NB4 (cell line): ENCODE data around the gene ADORA1.

Source experiments
- CTCF ChIP-seq: IDR thresholded peaks from one replicate; pipeline ENCODE4 v1.5.1; 2012; ENCODE audit warnings: low read depth, low read length
- POLR2A ChIP-seq: IDR thresholded peaks from 2 replicates; pipeline ENCODE4 v1.6.1; 2011; ENCODE audit warnings: mild to moderate bottlenecking; ENCODE audit not compliant: insufficient read length; ENCODE audit errors: extremely low read depth
- TF ChIP-seq, protein P1 (sequence below): IDR thresholded peaks from 2 replicates; pipeline ENCODE4 v1.6.1; 2011; ENCODE audit warnings: low read depth, low read length

DNA sequence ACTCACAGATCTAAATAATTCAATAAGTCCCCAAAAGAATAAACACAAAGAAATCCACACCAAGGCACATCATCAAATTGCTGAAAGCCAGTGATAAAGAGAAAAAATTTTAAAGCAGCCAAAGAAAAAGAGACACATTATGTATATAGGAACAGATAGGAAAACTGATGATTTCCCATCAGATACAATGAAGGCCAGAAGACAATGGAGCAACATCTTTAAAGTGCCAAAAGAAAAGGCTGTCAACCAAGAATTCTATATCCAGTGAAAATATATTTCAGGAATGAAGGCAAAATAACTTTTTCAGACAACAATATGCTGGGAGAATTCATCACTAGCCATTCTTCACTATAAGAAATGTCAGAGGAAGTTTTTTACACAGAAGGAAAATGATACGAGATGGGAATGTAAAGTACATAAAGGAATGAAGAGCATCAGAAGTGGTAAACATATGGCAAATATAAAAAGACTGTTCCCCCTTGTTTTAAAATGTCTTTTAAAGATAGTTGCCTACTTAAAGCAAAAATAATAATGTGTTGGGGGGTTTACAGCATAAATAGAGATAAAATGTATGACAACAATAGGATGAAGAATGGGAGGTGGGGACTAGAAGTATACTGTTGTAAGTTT lies 32.4 kb upstream of the ADORA1 start:
- TF ChIP-seq POLR2A = no peak
- no peak for TF ChIP-seq CTCF
- TF ChIP-seq, protein P1, sequence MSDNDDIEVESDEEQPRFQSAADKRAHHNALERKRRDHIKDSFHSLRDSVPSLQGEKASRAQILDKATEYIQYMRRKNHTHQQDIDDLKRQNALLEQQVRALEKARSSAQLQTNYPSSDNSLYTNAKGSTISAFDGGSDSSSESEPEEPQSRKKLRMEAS = no peak
